Vagina (tissue), 2 donors: ENCODE results near the gene SNRPN. TPM values are rescaled to one million over a fixed set of nuclear protein-coding genes. Genes with fewer than 3 reads are reported as not detected.
"Not testable (repeated sequence)": the region's sequence is repeated elsewhere in the genome, so short reads cannot be mapped to it uniquely, and the experiment has no call there.

Experiments used
- DNase-seq, 2 donors: peaks; one replicate each; pipeline ENCODE4 v3.0.0-alpha.2; 2017; ENCODE audit errors: extremely low spot score in 2 of 2
- H3K27ac ChIP-seq: fragments of 200-600 bp; sonication (generic); one replicate; pipeline ENCODE4 v1.5.1; 2019
- H3K27me3 ChIP-seq: fragments of 200-600 bp; sonication (generic); one replicate; pipeline ENCODE4 v1.5.1; 2019
- H3K36me3 ChIP-seq, 2 donors: fragments of 200-600 bp; sonication (generic); one replicate each; pipeline ENCODE4 v1.5.1; 2017 to 2019
- H3K4me1 ChIP-seq: fragments of 200-600 bp; sonication (generic); one replicate; pipeline ENCODE4 v1.5.1; 2019
- H3K4me3 ChIP-seq, 2 donors: fragments of 200-600 bp; sonication (generic); 1 replicate in 1 of 2; 2 replicates in 1 of 2; pipeline ENCODE4 v1.5.1; 2016 to 2019
- H3K9me3 ChIP-seq: fragments of 200-600 bp; sonication (generic); one replicate; pipeline ENCODE4 v1.5.1; 2019
- CTCF ChIP-seq, 3 experiments: fragments of 450-650 bp in 2 of 3; fragments of 200-600 bp in 1 of 3; sonication (generic) in 1 of 3; IDR thresholded peaks; one replicate each; pipeline ENCODE4 v1.5.1; 2017 to 2019; ENCODE audit warnings: antibody characterized with exemption in 3 of 3, mild to moderate bottlenecking in 2 of 3, moderate library complexity in 2 of 3
- POLR2A ChIP-seq, 2 donors: fragments of 450-650 bp; IDR thresholded peaks; one replicate each; pipeline ENCODE4 v1.6.1; 2017; ENCODE audit warnings: antibody characterized with exemption in 2 of 2, mild to moderate bottlenecking in 2 of 2, moderate library complexity in 2 of 2
- POLR2AphosphoS5 ChIP-seq, 2 donors: sonication (generic); formaldehyde crosslinking; IDR thresholded peaks; one replicate each; pipeline ENCODE4 v1.9.0; 2017; ENCODE audit warnings: antibody characterized with exemption in 2 of 2, mild to moderate bottlenecking in 2 of 2, low read depth in 1 of 2; ENCODE audit not compliant: insufficient read depth in 1 of 2
- intact Hi-C: fragments of 100-400 bp; cut with DNase I; formaldehyde crosslinking; loops from one replicate; pipeline ENCODE4 v1.15.1; 2023
- total RNA-seq: library from RNA; depleted of rRNA; stranded (reverse); fragments of >200 nt; gene quantifications from one replicate; pipeline ENCODE4 v1.2.3, GENCODE V29; 2016

Gene SNRPN
- total RNA-seq, 1 donor from 2014 or later, result 79.6 TPM

- Histone ChIP-seq H3K27me3 (no peaks in the 10 kb centered on the region), H3K4me3 (no peak overlapping the region), H3K27ac (no peak overlapping the region), H3K9me3 (no peaks in the 10 kb centered on the region), H3K4me1 (no peaks in the 10 kb centered on the region), H3K36me3 (no peaks in the 10 kb centered on the region)
- intact Hi-C loops, result no loop called here
- no peak for DNase-seq
- TF ChIP-seq POLR2A (IDR thresholded peaks at IDR 0.05) (no peak), POLR2AphosphoS5 (IDR thresholded peaks at IDR 0.05; ENCODE audit: insufficient read depth in 1 of 2, low read depth in 1 of 2) (no peak), CTCF (IDR thresholded peaks at IDR 0.05) (no peak)
Measured at GRCh38 chr15:24924153-24924552, 30.6 kb upstream of the SNRPN start.

DNA sequence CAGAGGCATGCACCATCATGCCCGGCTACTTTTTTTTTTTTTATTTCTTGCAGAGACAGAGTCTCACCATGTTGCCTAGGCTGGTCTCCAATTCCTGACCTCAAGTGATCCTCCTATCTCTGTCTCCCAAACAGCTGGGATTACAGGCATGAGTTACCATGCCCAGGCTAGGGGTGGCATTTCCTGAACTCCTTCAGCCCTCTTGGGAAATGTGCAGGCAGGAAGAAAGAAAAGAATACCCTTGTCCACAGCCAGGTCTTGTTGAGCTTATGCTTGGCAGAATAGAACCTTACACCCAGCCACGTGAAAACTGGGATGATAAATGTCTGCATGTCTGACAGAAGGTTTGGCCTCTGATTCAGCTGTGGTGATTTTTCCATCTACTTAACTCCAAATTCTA lies 30.2 kb upstream of the SNRPN start:
- H3K9me3 ChIP-seq, result no peaks in the 10 kb centered on the region
- H3K27ac ChIP-seq, result no peak overlapping the region
- intact Hi-C loops, result no loop called here
- no peak overlapping the region for H3K4me3 ChIP-seq
- H3K27me3 ChIP-seq, result no peaks in the 10 kb centered on the region
- H3K36me3 ChIP-seq, result no peaks in the 10 kb centered on the region
- TF ChIP-seq CTCF (IDR thresholded peaks at IDR 0.05), result no peak
- TF ChIP-seq POLR2A (IDR thresholded peaks at IDR 0.05), result no peak
- no peak for TF ChIP-seq POLR2AphosphoS5 (IDR thresholded peaks at IDR 0.05; ENCODE audit: insufficient read depth in 1 of 2, low read depth in 1 of 2)
- no peaks in the 10 kb centered on the region for H3K4me1 ChIP-seq
- no peak for DNase-seq

DNA sequence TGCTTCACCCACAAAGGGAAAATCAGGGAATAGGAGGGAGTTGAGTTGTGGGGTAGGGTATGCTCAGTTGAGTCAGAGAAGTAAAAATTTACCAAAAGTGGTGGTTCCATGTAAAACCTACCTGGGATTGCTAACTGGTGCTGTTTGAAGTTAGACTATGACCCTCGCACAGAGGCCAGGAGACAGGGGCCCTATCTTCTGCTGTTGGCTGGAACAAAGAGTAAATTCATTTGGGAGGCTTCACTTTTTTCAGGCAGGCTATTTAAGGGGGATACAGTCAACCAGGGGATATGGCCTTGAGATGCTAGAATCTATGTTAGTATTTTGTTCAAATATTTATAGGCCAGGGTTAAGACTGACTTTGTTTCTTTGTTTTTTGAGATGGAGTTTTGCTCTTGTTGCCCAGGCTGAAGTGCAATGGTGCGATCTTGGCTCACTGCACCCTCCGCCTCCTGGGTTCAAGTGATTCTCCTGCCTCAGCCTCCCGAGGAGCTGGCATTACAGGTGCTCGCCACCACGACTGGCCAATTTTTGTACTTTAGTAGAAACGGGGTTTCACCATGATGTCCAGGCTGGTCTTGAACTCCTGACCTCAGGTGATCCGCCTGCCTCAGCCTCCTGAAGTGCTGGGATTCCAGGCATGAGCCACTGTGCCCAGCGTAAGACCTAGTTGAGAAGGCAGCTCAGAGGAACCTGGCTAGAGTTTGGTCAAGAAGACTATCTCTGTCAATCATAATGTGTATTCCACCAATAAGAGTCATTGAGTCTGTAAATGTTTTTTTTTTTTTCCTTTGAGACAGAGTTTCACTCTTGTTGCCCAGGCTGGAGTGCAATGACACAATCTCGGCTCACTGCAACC lies 22.7 kb upstream of the SNRPN start:
- H3K4me1 ChIP-seq, H3K9me3 ChIP-seq, H3K27me3 ChIP-seq, DNase-seq, intact Hi-C loops, H3K4me3 ChIP-seq, H3K36me3 ChIP-seq, H3K27ac ChIP-seq: not testable (repeated sequence)

DNA sequence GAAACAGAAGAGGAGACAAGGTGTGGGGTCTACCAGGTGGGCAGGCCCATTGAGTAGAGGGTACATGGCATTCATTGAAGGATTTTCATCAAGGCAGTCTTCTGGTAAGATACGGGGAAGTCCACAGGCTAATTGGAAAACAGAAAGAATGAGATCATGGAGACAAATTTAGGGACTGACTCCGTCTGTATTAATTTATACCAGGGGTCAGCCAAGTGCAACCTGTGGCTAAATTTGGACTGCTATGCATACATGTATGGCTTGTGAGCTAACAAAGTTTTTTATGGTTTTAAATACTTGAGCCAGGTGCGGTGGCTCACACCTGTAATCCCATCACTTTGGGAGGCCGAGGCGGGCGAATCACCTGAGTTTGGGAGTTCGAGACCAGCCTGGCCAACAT lies 21.1 kb upstream of the SNRPN start:
- H3K9me3 ChIP-seq, result no peaks in the 10 kb centered on the region

DNA sequence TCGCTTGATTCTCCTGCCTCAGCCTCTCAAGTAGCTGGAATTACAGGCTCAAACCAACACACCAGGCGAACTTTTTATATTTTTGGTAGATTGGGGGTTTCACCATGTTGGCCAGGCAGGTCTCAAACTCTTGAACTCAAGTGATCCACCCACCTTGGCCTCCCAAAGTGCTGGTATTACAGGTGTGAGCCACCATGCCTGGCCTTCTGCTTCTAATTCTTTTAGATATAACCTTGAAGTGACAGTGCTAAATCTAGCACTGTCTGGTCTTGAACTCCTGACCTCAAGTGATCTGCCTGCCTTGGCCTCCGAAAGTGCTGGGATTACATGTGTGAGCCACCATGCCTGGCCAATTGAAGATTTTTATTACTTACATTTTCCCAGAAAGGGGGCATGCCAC lies 16.6 kb upstream of the SNRPN start:
- intact Hi-C loops, DNase-seq, H3K9me3 ChIP-seq, H3K36me3 ChIP-seq, H3K27me3 ChIP-seq, H3K4me3 ChIP-seq, H3K4me1 ChIP-seq, H3K27ac ChIP-seq: not testable (repeated sequence)

More for the DNA sequence above, 21.1 kb upstream of the SNRPN start:
- H3K27ac ChIP-seq, result no peak overlapping the region
- intact Hi-C loops, result no loop called here
- DNase-seq, result no peak
- H3K27me3 ChIP-seq, result no peaks in the 10 kb centered on the region
- no peaks in the 10 kb centered on the region for H3K36me3 ChIP-seq
- no peaks in the 10 kb centered on the region for H3K4me1 ChIP-seq
- TF ChIP-seq POLR2A (IDR thresholded peaks at IDR 0.05), result no peak
- no peak for TF ChIP-seq CTCF (IDR thresholded peaks at IDR 0.05)
- no peak for TF ChIP-seq POLR2AphosphoS5 (IDR thresholded peaks at IDR 0.05; ENCODE audit: insufficient read depth in 1 of 2, low read depth in 1 of 2)
- no peak overlapping the region for H3K4me3 ChIP-seq

DNA sequence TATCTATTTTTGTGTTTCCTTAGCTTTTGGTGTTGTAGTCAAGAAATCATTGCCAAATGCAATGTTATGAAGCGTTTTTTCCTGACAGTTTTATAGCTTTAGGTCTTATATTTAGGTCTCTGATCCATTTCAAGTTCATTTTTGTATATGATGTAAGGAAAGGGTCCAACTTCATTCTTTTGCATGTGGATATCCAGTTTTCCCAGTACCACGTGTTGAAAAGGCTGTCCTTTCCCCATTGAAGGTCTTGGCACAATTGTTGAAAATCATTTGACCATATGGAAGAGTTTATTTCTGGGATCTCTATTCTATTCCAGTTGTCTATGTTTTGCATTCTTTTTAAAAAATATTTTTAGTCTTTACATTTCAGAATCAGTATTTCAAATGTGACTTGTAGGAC lies 14.6 kb upstream of the SNRPN start:
- no peak overlapping the region for H3K27ac ChIP-seq
- no peaks in the 10 kb centered on the region for H3K9me3 ChIP-seq
- H3K27me3 ChIP-seq, result no peaks in the 10 kb centered on the region
- H3K4me3 ChIP-seq, result no peak overlapping the region
- no peak for DNase-seq
- TF ChIP-seq CTCF (IDR thresholded peaks at IDR 0.05), result no peak
- TF ChIP-seq POLR2AphosphoS5 (IDR thresholded peaks at IDR 0.05; ENCODE audit: insufficient read depth in 1 of 2, low read depth in 1 of 2), result no peak
- TF ChIP-seq POLR2A (IDR thresholded peaks at IDR 0.05), result no peak
- H3K36me3 ChIP-seq, result no peaks in the 10 kb centered on the region
- intact Hi-C loops, result no loop called here
- no peaks in the 10 kb centered on the region for H3K4me1 ChIP-seq
